GM12892 (cell line): ENCODE results near the gene RELL2.

ENCODE experiments used
- POLR2A ChIP-seq: IDR thresholded peaks from 2 replicates; pipeline ENCODE4 v1.6.1; 2011; ENCODE audit warnings: low read depth, low read length, control low read depth
- POLR2AphosphoS5 ChIP-seq: IDR thresholded peaks from 2 replicates; pipeline ENCODE4 v1.6.1; 2011; ENCODE audit warnings: low read depth, low read length, control low read depth
- TAF1 ChIP-seq: IDR thresholded peaks from 2 replicates; pipeline ENCODE4 v1.6.1; 2011; ENCODE audit warnings: low read depth, mild to moderate bottlenecking, control low read depth, low read length, borderline replicate concordance

GRCh38 chr5:141603923-141604717, 32.7 kb upstream of the RELL2 start:
- TF ChIP-seq POLR2AphosphoS5 = no peak
- no peak for TF ChIP-seq POLR2A
- TF ChIP-seq TAF1 = no peak
